Measurements from ENCODE around the gene SLIT3.
"Not testable (repeated sequence)": the region's sequence is repeated elsewhere in the genome, so short reads cannot be mapped to it uniquely, and the experiment has no call there.

SLIT3 gene

GRCh38 chr5:169132302-169132660, 168.7 kb downstream of the SLIT3 start:
- no peak for DNase-seq

- DNase-seq = no peak
These were observed 169.2 kb downstream of the SLIT3 start for GRCh38 chr5:169131616-169132301.

GRCh38 chr5:169128679-169129078, 172.3 kb downstream of the SLIT3 start:
- no peak for DNase-seq

- no peak for DNase-seq
These were observed 173.5 kb downstream of the SLIT3 start for GRCh38 chr5:169127431-169127830.

- no peak for DNase-seq
These were observed 174.4 kb downstream of the SLIT3 start for GRCh38 chr5:169126481-169127021.

- no peak for DNase-seq
These were observed 175.4 kb downstream of the SLIT3 start for GRCh38 chr5:169125571-169125970.

GRCh38 chr5:169122951-169123350, 178.0 kb downstream of the SLIT3 start:
- DNase-seq = no peak

GRCh38 chr5:169121630-169122420, 179.1 kb downstream of the SLIT3 start:
- no peak for DNase-seq

GRCh38 chr5:169119288-169120048, 181.5 kb downstream of the SLIT3 start:
- no peak for DNase-seq

GRCh38 chr5:169116961-169117461, 183.9 kb downstream of the SLIT3 start:
- DNase-seq = no peak

- DNase-seq = no peak
These were observed 185.3 kb downstream of the SLIT3 start for GRCh38 chr5:169115461-169116124.

GRCh38 chr5:169114466-169115065, 186.4 kb downstream of the SLIT3 start:
- DNase-seq = no peak

- DNase-seq = peak; percentile 23
These were observed 188.9 kb downstream of the SLIT3 start for GRCh38 chr5:169112016-169112415.

- DNase-seq = no peak
These were observed 193.8 kb downstream of the SLIT3 start for GRCh38 chr5:169106911-169107706.

GRCh38 chr5:169105582-169105981, 195.4 kb downstream of the SLIT3 start:
- not testable (repeated sequence) for DNase-seq

GRCh38 chr5:169104937-169105494, 195.9 kb downstream of the SLIT3 start:
- no peak for DNase-seq

GRCh38 chr5:169103586-169104181, 197.3 kb downstream of the SLIT3 start:
- DNase-seq = no peak

- no peak for DNase-seq
These were observed 199.0 kb downstream of the SLIT3 start for GRCh38 chr5:169101966-169102365.

GRCh38 chr5:169100735-169101075, 200.2 kb downstream of the SLIT3 start:
- DNase-seq = no peak
